ENCODE measurements around the gene ARHGEF7.

GRCh38 chr13:111161601-111162600 lies 46.8 kb downstream of the ARHGEF7 start:
- TF ChIP-seq CTCF (IDR thresholded peaks at IDR 0.05) (no peak), ZFX (IDR thresholded peaks at IDR 0.05; ENCODE audit: borderline replicate concordance) (no peak)
